ENCODE results near the gene POLR1E. TPM values are rescaled to one million over a fixed set of nuclear protein-coding genes. Genes with fewer than 3 reads are reported as not detected.
"Not testable (repeated sequence)": the region's sequence is repeated elsewhere in the genome, so short reads cannot be mapped to it uniquely, and the experiment has no call there.

The POLR1E gene
- total RNA-seq, 1 experiment from 2014 or later, result 59.7 TPM

DNA sequence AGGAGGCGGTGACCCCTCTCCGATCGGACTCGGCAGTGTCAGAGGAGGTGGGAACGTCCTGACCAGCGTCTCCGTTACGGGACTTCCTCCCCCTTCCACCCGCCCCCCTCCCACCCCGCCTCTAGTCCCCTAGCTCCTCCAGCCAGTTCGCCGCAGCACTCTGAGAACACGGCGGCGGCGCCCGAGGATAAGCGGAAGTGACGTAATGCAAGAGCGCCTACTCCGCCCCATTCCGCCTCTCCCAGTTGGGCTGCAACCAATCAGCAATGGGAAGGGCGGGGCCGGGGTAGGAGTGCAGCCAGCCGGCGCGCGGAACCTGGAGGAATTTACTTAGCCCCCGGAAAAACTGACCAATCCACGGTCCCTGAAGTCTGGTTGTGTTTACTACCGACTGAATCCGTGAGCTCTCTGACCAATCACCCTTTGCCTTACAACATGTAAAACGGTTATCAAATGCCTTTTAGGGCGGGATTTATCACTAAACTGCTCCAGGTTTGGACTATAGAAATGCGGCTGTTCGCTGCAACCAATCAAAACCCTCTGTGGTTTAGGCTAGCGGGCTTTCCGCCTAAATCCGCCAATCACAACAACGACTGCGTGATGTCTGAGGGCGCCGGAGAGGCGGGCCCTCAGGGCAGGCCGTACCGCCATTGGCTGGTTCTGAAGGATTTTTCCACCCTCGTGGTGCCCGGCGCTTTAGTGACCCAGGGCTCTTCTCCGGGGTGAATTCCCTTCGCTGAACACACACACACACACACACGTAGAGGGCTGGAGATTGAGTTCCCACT, 20.3 kb upstream of the POLR1E start, which contains the start of gene ZBTB5:
TSS of gene ZBTB5 (minus strand) at position 202 of the 788 bp plus-strand sequence. CDS start 22,899 bp downstream, outside the sequence.
- DNase-seq (ENCODE audit: low spot score), result peak; percentile 100

DNA sequence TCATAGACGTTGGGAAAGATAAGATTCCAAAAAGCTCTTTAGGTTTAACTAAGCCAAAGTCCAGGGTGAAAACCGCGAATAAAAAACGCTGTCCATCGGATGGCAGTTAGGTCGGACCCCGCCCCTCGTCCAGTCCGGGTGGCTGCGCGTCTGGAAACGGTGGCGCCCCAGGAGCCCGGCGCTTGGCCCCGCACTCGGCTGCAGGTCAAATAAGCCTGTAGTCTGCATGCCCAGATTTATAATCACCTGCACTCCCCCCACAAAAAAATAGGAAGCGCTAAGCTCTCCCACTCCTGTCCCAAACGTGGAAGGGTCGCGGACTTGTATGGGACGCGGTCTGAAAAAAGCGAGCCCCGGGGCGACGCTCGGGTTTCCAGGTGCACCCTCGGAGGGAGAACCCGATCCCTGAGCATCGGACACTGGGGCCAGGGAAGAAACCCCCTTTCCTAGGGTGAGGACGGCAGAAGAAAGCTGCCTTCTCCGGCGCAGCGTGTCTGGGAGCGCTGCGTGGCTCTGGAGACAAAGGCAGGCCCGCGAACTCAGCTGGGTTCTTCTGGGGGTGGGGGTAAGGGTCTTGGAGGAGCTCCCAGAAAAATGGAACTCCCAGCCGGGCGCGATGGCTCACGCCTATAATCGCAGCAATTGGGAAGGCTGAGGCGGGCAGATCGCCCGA, 19.6 kb upstream of the POLR1E start:
- peak; percentile 86 for DNase-seq (ENCODE audit: low spot score)

DNA sequence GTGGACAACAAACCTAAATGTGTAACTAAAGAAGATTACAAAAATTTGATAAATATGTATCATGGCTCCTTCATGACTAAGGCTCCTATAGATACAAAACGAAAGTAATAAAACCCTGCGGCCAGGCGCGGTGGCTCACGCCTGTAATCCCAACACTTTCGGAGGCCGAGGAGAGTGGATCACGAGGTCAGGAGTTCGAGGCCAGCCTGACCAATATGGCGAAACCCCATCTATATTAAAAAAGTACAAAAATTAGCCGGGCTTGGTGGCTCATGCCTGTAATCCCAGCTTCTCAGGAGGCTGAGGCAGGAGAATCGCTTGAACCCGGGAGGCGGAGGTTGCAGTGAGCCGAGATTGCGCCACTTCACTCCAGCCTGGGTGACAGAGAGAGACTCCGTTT, 18.2 kb upstream of the POLR1E start:
- DNase-seq (ENCODE audit: low spot score), result not testable (repeated sequence)

DNA sequence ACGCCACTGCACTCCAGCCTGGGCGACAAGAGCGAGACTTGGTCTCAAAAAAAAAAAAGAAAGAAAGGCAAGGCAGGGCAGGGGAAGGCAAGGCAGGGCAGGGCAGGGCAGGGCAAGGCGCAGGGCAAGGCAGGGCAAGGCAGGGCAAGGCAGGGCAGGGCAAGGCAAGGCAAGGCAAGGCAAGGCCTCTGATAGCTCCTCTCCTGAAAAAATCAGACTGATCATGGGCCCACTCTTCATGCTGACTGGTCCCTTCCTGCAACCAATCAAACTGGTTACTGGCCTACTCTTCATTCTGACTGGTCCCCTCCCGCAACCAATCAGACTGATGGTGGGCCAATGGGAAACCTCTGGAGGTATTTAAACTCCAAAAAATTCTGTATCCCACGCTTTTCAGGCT, 17.1 kb upstream of the POLR1E start:
- no peak for DNase-seq (ENCODE audit: low spot score)

DNA sequence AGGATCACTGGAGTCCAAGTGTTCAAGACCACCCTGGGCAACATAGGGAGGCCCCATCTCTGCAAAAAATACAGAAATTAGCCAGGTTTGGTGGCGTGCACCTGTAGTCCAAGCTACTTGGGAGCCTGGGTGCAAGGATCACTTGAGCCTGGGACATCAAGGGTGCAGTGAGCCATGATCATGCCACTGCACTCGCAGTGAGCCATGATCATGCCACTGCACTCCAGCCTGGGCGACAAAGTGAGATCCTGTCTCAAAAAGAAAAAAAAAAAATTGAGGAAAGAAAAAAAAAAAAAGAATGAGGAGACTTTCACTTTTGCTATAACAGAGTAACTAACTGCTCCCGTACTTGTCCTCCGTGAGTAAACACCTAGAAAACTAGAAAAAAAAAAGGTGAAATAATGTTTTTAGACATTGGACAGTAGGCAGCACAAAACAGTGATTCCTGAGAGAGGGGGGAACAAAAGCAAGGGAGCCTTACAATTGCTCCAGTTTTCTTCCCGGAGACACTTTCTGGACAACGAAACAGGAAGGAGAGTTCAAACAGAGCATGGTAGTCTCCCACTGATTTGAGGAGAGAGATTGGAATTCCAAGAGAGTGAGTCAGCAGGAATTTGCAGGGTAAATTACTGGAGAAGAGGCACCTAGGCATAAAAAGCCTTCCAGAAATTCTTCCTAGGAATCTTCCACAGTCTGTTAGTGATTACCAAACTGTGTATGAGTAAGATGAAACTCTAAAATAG, 13.6 kb upstream of the POLR1E start:
- DNase-seq (ENCODE audit: low spot score), result peak; percentile 94

DNA sequence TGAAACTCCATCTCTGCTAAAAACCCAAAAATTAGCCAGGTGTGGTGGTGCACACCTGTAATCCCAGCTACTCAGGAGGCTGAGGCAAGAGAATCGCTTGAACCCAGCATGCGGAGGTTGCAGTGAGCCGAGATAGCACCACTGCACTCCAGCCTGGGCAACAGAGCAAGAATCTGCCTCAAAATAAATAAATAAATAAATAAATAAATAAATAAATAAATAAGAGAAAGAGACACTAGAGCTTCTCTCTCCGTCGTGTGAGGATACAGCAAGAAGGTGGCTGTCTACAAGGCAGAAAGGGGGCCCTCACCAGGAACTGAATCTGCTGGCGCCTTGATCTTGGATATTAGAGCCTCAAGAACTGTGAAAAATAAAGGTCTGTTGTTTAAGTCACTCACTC, 11.8 kb upstream of the POLR1E start:
- not testable (repeated sequence) for DNase-seq (ENCODE audit: low spot score)

DNA sequence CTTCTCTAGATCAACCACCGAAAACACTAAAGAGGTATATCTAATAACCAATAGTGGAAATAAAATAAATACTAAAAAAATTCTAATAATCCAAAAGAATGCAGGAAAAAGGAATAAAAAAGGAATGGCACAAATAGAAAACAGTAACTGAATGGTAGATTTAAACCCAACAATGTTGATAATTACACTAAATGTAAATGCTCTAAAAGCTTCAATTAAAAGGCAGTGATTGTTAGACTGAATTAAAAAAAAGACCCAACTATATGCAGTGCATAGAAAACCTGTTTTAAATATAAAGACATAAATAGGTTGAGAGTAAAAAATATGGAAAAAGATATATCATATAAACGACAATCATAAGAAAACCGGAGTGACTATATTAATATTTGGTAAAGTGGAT, 11.3 kb upstream of the POLR1E start:
- DNase-seq (ENCODE audit: low spot score), result no peak

DNA sequence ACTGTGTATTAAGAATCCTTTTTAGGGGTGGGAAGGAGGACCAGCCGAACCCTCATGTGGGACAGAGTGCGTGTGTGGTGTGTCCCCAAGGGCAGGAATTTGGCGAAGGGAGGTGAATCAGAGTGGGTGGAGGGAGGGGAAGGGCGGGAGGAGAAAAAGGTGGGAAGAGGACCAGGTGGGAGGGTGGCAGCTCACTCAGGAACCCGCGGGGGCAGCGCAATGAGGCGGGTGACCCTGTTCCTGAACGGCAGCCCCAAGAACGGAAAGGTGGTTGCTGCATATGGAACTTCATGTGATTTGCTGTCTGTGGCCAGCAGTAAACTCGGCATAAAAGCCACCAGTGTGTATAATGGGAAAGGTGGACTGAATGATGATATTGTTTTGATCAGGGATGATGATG, 8.8 kb upstream of the POLR1E start:
- no peak for DNase-seq (ENCODE audit: low spot score)

DNA sequence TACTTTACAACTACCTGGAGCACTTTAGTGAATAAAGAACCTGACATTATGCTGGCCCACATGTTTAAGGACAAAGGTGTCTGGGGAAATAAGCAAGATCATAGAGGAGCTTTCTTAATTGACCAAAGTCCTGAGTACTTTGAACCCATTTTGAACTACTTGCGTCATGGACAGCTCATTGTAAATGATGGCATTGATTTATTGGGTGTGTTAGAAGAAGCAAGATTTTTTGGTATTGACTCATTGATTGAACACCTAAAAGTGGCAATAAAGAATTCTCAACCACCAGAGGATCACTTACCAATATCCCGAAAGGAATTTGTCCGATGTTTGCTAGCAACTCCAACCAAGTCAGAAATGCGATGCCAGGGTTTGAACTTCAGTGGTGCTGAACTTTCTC, 8.3 kb upstream of the POLR1E start:
- DNase-seq (ENCODE audit: low spot score), result not testable (repeated sequence)

DNA sequence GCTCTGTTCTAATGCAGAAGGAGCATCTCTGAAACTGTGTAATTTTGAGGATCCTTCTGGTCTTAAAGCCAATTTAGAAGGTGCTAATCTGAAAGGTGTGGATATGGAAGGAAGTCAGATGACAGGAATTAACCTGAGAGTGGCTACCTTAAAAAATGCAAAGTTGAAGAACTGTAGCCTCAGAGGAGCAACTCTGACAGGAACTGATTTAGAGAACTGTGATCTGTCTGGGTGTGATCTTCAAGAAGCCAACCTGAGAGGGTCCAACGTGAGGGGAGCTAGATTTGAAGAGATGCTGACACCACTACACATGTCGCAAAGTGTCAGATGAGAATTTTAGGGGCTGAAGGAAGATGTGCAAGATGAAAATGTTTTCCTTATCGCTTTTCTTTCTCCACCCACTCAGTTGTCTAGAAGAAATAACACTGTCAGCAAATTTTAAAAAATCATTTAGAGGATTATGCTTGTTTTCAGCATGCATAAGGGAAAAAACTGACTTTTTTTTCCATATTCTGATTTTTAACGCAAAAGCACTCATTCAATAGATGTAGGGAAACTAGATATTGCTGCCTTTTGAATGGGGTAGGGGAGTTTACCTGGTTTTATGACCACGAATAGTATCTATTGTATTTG, 7.6 kb upstream of the POLR1E start:
- not testable (repeated sequence) for DNase-seq (ENCODE audit: low spot score)

DNA sequence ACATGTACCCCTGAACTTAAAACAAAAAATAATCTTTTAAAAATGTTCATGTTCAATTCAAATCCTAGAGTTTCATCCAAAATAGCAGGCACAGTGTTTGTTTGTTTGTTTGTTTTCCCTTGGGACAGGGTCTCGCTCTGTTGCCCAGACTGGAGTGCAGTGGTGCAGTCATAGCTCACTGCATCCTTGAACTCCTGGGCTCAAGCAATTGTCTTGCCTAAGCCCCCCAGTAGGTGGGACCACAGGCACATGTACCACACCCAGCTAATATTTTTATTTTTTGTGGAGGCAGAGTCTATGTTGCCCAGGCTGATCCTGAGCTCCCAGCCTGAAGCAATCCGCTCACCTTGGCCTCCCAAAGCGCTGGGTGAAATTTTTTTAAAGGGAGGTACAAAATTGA, 5.0 kb upstream of the POLR1E start:
- DNase-seq (ENCODE audit: low spot score), result no peak

DNA sequence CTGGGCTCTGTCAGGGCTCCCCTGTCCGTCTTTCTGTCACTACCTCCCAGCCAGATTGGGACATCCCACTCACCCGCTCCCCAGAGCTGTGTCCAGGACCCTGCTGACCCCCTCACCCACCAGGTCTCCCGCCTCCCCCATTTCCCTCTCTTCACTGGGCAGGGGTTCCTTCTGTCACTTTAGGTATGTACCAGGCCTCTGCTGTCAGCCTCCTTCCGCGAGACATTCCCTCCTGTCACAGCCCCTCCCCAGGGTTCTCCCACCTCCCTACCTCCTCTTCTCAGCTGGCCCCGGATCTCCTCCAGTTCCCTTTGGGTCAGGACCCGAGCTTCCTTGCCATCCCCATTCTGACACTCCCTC, 488 bp downstream of the POLR1E start:
- no peak for DNase-seq (ENCODE audit: low spot score)

DNA sequence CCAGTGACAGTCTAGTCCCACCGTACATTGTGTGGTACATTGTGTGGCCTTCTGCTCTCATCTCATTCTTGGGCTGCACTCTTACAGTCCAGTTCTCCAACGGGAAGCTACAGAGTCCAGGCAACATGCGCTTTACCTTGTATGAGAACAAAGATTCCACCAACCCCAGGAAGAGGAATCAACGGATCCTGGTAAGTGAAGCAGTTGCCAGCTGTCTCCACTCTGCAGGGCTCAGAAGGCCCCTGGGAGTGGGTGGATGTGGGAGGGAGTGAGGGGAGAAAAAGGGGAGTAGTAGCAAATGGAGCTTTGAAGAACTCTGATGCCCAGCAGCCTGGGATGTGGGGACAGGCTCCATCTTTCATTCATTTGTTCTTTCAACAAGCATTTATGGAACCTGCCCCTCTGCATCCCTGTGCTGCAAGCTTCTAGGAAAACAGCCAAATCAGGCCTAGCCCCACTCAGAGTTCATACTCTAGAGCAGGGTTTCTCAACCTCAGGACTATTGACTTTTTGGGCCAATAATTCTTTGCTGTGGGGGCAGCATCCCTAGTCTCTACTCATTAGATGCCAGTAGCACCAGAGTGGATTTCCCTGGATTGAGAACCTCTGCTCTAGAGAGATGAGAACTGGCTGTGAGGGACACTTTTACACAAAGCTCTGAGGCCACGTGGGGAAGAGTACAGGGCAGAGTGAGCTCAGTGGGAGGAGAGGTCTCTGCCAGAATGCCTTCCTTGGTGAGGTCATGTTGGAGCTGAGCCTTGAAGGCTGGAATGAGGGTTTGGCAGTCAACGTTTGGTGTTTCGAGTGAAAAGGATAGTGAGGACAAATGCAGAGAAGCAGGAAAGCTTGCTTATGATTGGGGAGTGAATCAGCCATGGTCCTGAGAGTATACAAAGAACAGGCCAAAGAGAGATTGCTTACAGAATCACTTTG, 1.1 kb downstream of the POLR1E start:
- peak; percentile 65 for DNase-seq (ENCODE audit: low spot score)

DNA sequence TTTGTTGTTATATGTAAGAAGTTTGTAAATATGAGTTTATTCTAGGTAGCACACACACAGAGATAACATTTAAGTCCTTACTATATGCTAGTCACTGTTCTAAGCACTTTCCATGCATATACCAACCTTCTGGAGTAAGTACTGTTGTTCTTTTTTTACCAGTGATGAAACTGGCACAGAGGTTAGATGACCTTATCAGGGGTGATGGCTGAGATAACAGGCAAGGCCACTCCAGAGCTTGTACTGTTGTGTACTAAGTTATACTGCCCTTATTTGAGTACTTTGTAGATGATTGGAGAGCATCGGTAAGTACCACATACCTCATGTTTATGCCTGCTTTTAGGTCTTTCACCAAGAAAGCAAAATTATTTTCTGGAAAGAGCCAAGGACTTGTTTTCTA, 6.2 kb downstream of the POLR1E start:
- DNase-seq (ENCODE audit: low spot score), result no peak

DNA sequence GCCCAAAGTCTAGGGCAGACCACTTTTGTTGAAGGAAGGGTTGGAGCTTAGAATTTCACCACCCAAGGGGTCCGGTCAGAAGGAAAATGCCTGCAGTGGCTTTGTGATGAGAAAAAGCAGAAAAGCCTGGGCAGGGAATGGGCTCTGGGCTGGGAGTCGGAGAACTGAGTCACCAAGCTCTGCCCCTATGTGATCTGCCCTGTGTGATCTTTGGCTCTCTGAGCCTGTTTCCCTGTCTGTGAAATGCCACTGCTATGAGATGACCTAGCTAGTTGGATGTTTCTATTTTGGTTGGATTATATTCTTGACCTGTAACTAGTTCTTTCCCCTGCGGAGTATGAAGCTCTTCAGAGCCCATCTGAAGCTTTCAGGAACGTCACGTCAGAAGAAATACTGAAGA, 9.8 kb downstream of the POLR1E start:
- no peak for DNase-seq (ENCODE audit: low spot score)

DNA sequence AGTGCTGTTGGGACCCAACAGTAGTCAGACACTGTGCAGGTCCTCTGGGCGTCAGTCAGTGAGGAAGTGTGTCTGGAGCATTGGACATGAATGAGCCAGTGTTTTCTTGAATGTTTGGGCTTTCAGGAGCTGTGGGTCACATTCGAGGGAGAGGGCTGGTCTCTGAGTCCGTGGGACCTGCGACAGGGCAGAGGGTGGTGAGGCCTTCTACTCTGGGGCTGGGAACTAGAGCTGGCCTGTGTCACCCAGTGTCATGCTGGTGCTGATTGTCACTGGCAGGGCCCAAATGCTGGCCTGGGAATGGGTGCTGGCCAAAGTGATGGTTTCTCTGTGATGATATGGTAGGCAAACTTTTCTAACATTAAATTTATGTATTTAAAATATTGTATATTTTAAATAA, 10.3 kb downstream of the POLR1E start:
- DNase-seq (ENCODE audit: low spot score), result no peak

DNA sequence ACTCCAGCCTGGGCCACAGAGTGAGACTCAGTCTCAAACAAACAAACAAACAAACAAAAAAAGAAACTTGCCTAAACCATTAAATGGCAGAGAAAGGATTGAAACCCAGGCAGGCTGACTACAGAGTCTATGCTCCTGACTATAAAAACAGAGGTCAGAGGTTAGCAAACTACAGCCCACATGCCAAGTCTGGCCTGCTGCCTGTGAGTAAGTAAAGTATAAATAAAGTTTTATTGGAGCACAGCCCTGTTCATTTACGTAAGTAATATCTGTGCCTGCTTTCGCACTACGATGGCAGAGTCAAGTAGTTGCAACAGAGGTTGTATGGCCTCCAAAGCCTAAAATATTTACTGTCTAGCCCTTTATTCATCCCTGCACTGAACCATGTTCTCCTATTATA, 11.6 kb downstream of the POLR1E start:
- DNase-seq (ENCODE audit: low spot score), result no peak

DNA sequence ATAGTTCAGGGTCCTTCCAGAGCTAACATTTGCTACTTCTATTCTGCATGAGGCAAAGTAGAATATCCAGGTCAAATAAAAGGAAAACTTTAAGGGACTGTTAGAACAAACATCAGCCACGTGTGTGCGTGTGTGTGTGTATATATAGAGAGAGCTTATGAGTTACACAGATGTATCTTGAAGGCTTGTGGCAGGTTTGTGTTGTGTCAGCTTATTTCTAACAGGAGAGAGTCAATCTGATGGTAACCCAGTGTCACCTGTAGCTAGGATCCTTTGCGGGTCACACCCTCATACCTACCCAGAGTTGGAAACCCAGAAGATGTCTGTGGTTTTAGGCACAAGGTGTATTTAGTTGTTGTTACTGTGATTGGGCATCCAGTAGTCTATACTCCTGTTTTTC, 12.7 kb downstream of the POLR1E start:
- no peak for DNase-seq (ENCODE audit: low spot score)

DNA sequence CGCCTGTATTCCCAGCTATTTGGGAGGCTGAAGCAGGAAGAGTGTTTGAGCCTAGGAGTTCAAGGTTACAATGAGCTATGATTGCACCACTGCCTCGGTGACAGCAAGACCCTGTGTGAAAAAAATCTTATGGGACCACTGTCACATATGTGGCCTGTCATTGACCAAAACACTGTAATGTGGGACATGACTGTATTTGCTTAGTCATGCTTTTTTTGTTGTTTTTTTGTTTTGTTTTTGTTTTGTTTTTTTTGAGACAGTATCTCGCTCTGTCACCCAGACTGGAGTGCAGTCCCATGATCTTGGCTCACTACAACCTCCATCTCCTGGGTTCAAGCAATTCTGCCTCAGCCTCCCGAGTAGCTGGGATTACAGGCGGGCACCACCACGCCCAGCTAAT, 13.5 kb downstream of the POLR1E start:
- no peak for DNase-seq (ENCODE audit: low spot score)

DNA sequence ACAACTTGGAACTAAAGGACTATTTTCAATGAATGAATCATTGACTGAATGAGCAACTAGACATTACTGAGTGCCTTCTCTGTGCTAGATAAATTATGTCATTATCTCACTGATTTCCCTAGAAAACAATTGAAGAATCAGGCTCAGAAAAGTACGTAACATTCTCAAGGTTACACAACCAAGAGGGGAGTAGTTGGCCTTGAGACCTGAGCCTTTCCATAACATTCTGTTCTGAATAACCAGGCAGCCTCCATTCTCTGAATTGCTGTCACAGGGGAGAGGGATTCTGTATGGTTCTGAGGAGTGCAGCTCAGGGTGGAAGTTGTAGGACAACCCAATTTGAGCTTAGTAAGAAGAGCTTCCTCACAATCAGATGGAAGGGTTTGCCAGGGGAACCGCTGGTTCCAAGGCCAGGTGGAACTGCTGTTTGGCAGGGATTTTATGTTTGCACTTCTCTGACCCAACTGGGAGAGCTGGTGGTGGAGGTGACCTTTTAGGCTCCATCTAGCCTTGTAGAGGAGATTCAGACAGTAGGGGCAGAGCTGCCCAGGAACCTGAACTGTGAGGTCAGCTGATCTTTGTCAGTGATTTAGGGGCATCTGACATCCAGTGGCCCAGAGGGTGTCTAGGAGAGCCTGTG, 16.3 kb downstream of the POLR1E start:
- no peak for DNase-seq (ENCODE audit: low spot score)

DNA sequence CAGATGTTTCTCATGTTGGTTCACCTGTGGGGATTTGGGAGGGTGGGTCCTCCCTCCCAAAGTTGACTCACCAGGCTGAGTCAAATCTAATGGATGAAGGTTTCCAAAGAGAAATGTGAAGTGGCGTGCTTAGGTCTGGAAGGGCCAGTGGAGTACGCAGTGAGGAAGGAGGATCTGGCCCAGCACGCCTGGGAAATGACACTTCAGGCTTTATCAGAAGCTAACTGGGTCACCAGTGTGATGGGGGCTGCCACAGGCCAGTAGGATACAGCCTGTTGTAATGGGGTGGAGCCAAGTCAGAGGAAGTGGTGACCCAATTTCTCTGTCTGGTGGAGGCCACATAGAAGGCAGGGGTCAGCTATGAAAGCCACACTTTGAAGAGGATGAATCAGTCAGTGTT, 18.0 kb downstream of the POLR1E start:
- no peak for DNase-seq (ENCODE audit: low spot score)

Measured in H4 (cell line).